ENCODE results near the gene FOLR1. TPM values are rescaled to one million over a fixed set of nuclear protein-coding genes. Genes with fewer than 3 reads are reported as not detected.
A peak's percentile ranks its signal among the peaks of the same experiment; 100 is the strongest.
"Not testable (repeated sequence)": the region's sequence is repeated elsewhere in the genome, so short reads cannot be mapped to it uniquely, and the experiment has no call there.

FOLR1 gene
- total RNA-seq, 2 donors from 2014 or later, result not detected

GRCh38 chr11:72169754-72170153 lies 22.2 kb upstream of the FOLR1 start:
- DNase-seq; H3K4me3 Mint-ChIP-seq; ATAC-seq; H3K27ac Mint-ChIP-seq; H3K4me1 Mint-ChIP-seq; H3K9me3 ChIP-seq (ENCODE audit: control insufficient read depth, low read length, poor library complexity, severe bottlenecking); H3K36me3 Mint-ChIP-seq (ENCODE audit: low read depth): not testable (repeated sequence)
- peaks cover 36% of the 10 kb centered on the region for H3K27me3 Mint-ChIP-seq

DNA sequence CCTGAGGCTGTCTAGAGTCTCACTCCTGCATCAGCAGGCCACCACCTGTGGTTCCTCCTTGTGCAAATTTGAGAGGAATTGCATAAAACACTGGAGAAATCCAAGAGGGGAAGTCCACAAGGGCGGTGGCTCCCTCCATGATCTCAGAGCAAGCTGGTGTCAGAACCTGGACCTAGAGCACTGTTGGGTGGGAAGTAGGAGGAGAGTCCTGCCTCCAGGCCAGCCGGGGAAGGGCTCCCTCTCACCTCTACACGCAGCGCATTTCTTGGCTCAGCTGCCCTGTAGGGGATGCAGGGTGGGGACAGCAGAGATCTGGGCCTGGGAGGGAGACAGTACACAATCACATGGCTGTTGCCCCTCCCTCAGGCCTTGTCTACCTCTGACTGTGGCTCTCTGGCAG lies 19.9 kb upstream of the FOLR1 start:
- H3K27ac Mint-ChIP-seq; DNase-seq; H3K36me3 Mint-ChIP-seq (ENCODE audit: low read depth); H3K4me3 Mint-ChIP-seq; ATAC-seq; H3K9me3 ChIP-seq (ENCODE audit: control insufficient read depth, low read length, poor library complexity, severe bottlenecking); H3K4me1 Mint-ChIP-seq: not testable (repeated sequence)
- peaks cover 24% of the 10 kb centered on the region for H3K27me3 Mint-ChIP-seq

DNA sequence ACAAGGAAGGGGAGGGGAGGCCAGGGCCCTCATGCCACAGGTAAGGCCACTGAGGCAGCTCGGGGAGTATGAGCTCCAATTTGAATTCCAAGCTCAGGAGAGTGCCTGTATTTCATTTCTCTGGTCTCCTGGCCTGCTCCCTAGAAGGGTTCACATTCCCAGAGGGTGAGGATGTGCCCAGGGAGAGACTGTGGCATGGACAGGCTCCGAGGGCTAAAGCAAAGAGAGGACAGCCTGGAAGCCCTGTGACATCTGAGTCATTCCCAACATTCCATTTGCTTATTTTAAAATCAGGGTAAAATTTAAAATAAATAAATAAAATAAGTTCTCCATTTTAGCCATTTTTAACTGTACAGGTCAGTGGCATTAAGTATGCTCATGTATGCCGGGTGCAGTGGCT lies 18.6 kb upstream of the FOLR1 start:
- no peaks in the 10 kb centered on the region for H3K36me3 Mint-ChIP-seq (ENCODE audit: low read depth)
- DNase-seq (no peak), ATAC-seq (no peak)
- no peak overlapping the region for H3K27ac Mint-ChIP-seq
- peaks cover 2% of the 10 kb centered on the region for H3K4me1 Mint-ChIP-seq
- no peaks in the 10 kb centered on the region for H3K9me3 ChIP-seq (ENCODE audit: control insufficient read depth, low read length, poor library complexity, severe bottlenecking)
- H3K4me3 Mint-ChIP-seq, result no peak overlapping the region
- peaks cover 25% of the 10 kb centered on the region for H3K27me3 Mint-ChIP-seq

- Mint-ChIP-seq H3K36me3 (ENCODE audit: low read depth) (no peaks in the 10 kb centered on the region), H3K27ac (no peak overlapping the region), H3K27me3 (peaks cover 21% of the 10 kb centered on the region), H3K4me1 (peaks cover 2% of the 10 kb centered on the region), H3K4me3 (no peak overlapping the region)
- no peaks in the 10 kb centered on the region for H3K9me3 ChIP-seq (ENCODE audit: control insufficient read depth, low read length, poor library complexity, severe bottlenecking)
- ATAC-seq, result no peak
- no peak for DNase-seq
These were observed 17.5 kb upstream of the FOLR1 start for GRCh38 chr11:72174302-72175070.

DNA sequence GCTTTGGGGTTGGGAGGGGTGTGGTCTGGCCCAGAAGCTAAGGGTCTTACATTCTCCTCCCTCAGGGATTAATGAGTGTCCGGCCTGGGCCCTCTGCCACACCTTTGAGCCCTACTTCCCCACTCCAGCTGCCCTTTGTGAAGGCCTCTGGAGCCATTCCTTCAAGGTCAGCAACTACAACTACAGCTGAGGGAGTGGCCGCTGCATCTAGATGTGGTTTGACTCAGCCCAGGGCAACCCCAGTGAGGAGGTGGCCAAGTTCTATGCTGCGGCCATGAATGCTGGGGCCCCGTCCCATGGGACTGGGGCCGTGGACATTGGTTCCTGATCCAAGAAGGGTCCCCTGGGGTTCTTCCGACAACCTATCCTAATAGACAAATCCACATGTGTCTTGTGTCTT lies 14.3 kb upstream of the FOLR1 start:
- DNase-seq (no peak), ATAC-seq (no peak)
- Mint-ChIP-seq H3K4me3 (no peak overlapping the region), H3K4me1 (no peaks in the 10 kb centered on the region), H3K27me3 (peaks cover 28% of the 10 kb centered on the region), H3K27ac (no peak overlapping the region), H3K36me3 (ENCODE audit: low read depth) (no peaks in the 10 kb centered on the region)
- no peaks in the 10 kb centered on the region for H3K9me3 ChIP-seq (ENCODE audit: control insufficient read depth, low read length, poor library complexity, severe bottlenecking)

DNA sequence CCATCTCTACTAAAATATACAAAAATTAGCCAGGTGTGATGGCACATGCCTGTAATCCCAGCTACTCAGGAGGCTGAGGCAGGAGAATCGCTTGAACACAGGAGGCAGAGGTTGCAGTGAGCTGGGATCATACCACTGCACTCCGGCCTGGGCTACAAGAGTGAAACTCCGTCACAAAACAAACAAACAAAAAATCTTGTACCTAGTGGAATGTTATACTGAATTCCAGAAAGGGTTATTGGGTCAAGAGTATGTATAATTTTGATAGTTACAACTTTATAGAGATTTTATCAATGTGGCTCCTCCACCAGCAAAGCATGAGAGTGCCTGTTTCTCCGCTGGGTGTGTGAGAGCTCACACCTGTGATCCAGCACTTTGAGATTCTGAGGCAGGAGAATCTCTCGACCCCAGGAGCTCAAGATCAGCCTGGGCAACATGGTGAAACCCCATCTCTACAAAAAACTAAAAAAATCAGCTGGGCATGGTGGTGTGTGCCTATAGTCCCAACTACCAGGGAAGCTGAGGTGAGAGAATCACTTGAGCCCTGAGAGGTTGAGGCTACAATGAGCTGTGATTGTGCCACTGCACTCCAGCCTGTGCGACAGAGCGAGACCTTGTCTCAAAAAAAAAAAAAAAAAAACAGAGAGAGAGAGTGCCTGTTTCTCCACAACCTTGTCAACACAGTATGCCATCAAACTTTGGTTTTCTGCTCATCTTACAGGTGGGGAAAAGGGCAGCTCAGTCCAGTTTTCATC lies 12.7 kb upstream of the FOLR1 start:
- H3K36me3 Mint-ChIP-seq (ENCODE audit: low read depth), result peaks cover 2% of the 10 kb centered on the region
- H3K9me3 ChIP-seq (ENCODE audit: control insufficient read depth, low read length, poor library complexity, severe bottlenecking), result no peaks in the 10 kb centered on the region
- peaks cover 2% of the 10 kb centered on the region for H3K4me1 Mint-ChIP-seq
- no peak overlapping the region for H3K27ac Mint-ChIP-seq
- H3K27me3 Mint-ChIP-seq, result peaks cover 30% of the 10 kb centered on the region
- ATAC-seq (no peak), DNase-seq (no peak)
- H3K4me3 Mint-ChIP-seq, result no peak overlapping the region

DNA sequence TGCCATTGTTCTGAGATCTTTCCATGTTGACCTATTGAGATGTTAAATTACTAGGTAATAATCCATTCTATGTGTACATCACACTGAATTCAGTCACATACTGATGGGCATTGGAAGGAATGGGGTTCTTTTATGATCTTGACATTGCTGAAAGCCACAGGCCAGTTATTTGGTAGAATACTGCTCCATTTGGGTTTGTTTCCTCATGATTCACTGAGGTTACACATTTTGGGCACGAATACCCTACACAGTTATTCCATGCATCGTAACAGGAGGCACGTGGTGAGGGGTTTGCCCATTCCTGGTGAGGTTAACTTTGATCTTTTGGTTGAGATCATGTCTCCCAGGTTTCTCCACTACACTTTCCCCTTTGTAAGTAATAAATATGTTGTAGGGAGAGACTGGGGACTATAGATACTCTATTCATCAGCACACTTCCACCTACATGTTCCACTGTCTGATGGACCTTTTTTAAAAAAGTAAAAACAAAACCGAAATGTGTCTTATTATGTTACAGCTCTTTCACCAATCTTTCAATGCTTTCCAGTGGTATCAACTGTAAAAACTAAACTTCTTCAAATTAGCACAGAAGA lies 12.0 kb upstream of the FOLR1 start:
- H3K9me3 ChIP-seq (ENCODE audit: control insufficient read depth, low read length, poor library complexity, severe bottlenecking), result no peaks in the 10 kb centered on the region
- Mint-ChIP-seq H3K36me3 (ENCODE audit: low read depth) (peaks cover 2% of the 10 kb centered on the region), H3K27me3 (peaks cover 30% of the 10 kb centered on the region), H3K27ac (no peak overlapping the region), H3K4me3 (no peak overlapping the region), H3K4me1 (peaks cover 2% of the 10 kb centered on the region)
- DNase-seq (no peak), ATAC-seq (no peak)

- H3K27me3 Mint-ChIP-seq, result peaks cover 30% of the 10 kb centered on the region
- DNase-seq; H3K36me3 Mint-ChIP-seq (ENCODE audit: low read depth); ATAC-seq; H3K27ac Mint-ChIP-seq; H3K9me3 ChIP-seq (ENCODE audit: control insufficient read depth, low read length, poor library complexity, severe bottlenecking); H3K4me3 Mint-ChIP-seq; H3K4me1 Mint-ChIP-seq: not testable (repeated sequence)
These were observed 10.9 kb upstream of the FOLR1 start for GRCh38 chr11:72180892-72181552.

GRCh38 chr11:72181553-72181958 lies 10.4 kb upstream of the FOLR1 start:
- H3K27me3 Mint-ChIP-seq, result peaks cover 30% of the 10 kb centered on the region
- not testable (repeated sequence) for DNase-seq; H3K4me3 Mint-ChIP-seq; H3K36me3 Mint-ChIP-seq (ENCODE audit: low read depth); H3K27ac Mint-ChIP-seq; ATAC-seq; H3K9me3 ChIP-seq (ENCODE audit: control insufficient read depth, low read length, poor library complexity, severe bottlenecking); H3K4me1 Mint-ChIP-seq

- ATAC-seq (no peak), DNase-seq (no peak)
- no peaks in the 10 kb centered on the region for H3K9me3 ChIP-seq (ENCODE audit: control insufficient read depth, low read length, poor library complexity, severe bottlenecking)
- Mint-ChIP-seq H3K4me3 (no peak overlapping the region), H3K27ac (peak overlapping the region; percentile 73), H3K4me1 (peaks cover 8% of the 10 kb centered on the region), H3K36me3 (ENCODE audit: low read depth) (peaks cover 2% of the 10 kb centered on the region), H3K27me3 (peaks cover 12% of the 10 kb centered on the region)
These were observed 3.7 kb upstream of the FOLR1 start for GRCh38 chr11:72188267-72188666.

GRCh38 chr11:72189455-72190250 lies 2.3 kb upstream of the FOLR1 start:
- H3K4me1 Mint-ChIP-seq, result peaks cover 6% of the 10 kb centered on the region
- ATAC-seq (no peak), DNase-seq (no peak)
- H3K4me3 Mint-ChIP-seq, result no peak overlapping the region
- peaks cover 8% of the 10 kb centered on the region for H3K27me3 Mint-ChIP-seq
- no peaks in the 10 kb centered on the region for H3K36me3 Mint-ChIP-seq (ENCODE audit: low read depth)
- no peaks in the 10 kb centered on the region for H3K9me3 ChIP-seq (ENCODE audit: control insufficient read depth, low read length, poor library complexity, severe bottlenecking)
- H3K27ac Mint-ChIP-seq, result no peak overlapping the region

- Mint-ChIP-seq H3K4me3 (no peak overlapping the region), H3K27ac (no peak overlapping the region), H3K27me3 (peaks cover 8% of the 10 kb centered on the region), H3K36me3 (ENCODE audit: low read depth) (no peaks in the 10 kb centered on the region), H3K4me1 (peaks cover 6% of the 10 kb centered on the region)
- ATAC-seq, result no peak
- DNase-seq, result no peak
- no peaks in the 10 kb centered on the region for H3K9me3 ChIP-seq (ENCODE audit: control insufficient read depth, low read length, poor library complexity, severe bottlenecking)
These were observed 1.3 kb upstream of the FOLR1 start for GRCh38 chr11:72190631-72191071.
